K562 (cell line): ENCODE measurements around the gene EIF4G1. TPM values are rescaled to one million over a fixed set of nuclear protein-coding genes. Genes with fewer than 3 reads are reported as not detected.

ENCODE experiments used
- ATAC-seq: fragments of 200-7000 bp; cut with Tn5 transposase; 3 replicates; pipeline ENCODE4 v1.9.1; 2020; ENCODE audit warnings: moderate library complexity
- BruUV-seq: library from RNA; stranded (reverse); fragments of 400-500 nt; replicated peaks from 2 replicates; lab custom pipeline; 2021; lab: Mats Ljungman, UMichigan
- CTCF ChIA-PET: fragments of 300-600 bp; formaldehyde crosslinking; extraction: SDS; loops from one replicate; lab custom pipeline; 2021; ENCODE audit warnings: low intra/inter-chr PET ratio; lab: Yijun Ruan, JAX
- POLR2A ChIA-PET: fragments of 300-600, 350-650 bp; sonication (Branson Sonifier 250); formaldehyde crosslinking; extraction: SDS; loops from one replicate; lab custom pipeline; 2021; ENCODE audit warnings: antibody characterized with exemption, inconsistent platforms; lab: Yijun Ruan, JAX
- DNase-seq, 4 experiments: peaks; one replicate each; pipeline versions ENCODE4 v3.0.0 to v3.0.0-alpha.2; 2011 to 2018; ENCODE audit warnings: low spot score in 3 of 4, mixed read lengths in 3 of 4; ENCODE audit errors: extremely low read depth in 1 of 4
- FAIRE-seq: peaks from 2 replicates; lab custom pipeline; 2011; peaks lifted over from hg19 to GRCh38; lab: Jason Lieb, UNC
- H2AFZ ChIP-seq: 2 replicates; pipeline ENCODE4 v1.6.0; 2011; ENCODE audit warnings: low read depth, low read length, control low read depth, inconsistent platforms
- H3K27ac ChIP-seq: fragments of 200-600 bp; 3 replicates; pipeline ENCODE4 v1.8.0; 2011; ENCODE audit warnings: low read depth, mild to moderate bottlenecking, control low read depth, inconsistent platforms, low read length, moderate library complexity, mixed read lengths; ENCODE audit errors: extremely low read depth
- H3K27me3 ChIP-seq, 2 experiments: fragments of 300-600 bp in 1 of 2; 2 replicates in 1 of 2; 3 replicates in 1 of 2; pipeline versions ENCODE4 v1.6.0 to v1.8.0; 2011; ENCODE audit warnings: inconsistent platforms in 2 of 2, low read length in 2 of 2, mild to moderate bottlenecking in 1 of 2, mixed read lengths in 1 of 2, moderate library complexity in 1 of 2; ENCODE audit not compliant: control insufficient read depth in 2 of 2, insufficient read depth in 2 of 2
- H3K36me3 ChIP-seq: fragments of 300-600 bp; 3 replicates; pipeline ENCODE4 v1.8.0; 2011; ENCODE audit warnings: mild to moderate bottlenecking, low read length, inconsistent platforms; ENCODE audit not compliant: control insufficient read depth, insufficient read depth
- H3K4me1 ChIP-seq, 2 experiments: fragments of 200-600 bp in 1 of 2; replicated peaks in 1 of 2; 2 replicates in 1 of 2; 3 replicates in 1 of 2; pipeline versions ENCODE4 v1.5.1 to v1.8.0; 2011; ENCODE audit warnings: inconsistent platforms in 2 of 2, low read length in 2 of 2, mild to moderate bottlenecking in 1 of 2, mixed read lengths in 1 of 2, moderate library complexity in 1 of 2; ENCODE audit not compliant: control insufficient read depth in 2 of 2, insufficient read depth in 2 of 2
- H3K4me2 ChIP-seq: 2 replicates; pipeline ENCODE4 v1.6.1; 2011; ENCODE audit warnings: low read length, control low read depth, inconsistent platforms, mixed read lengths; ENCODE audit not compliant: insufficient read depth
- H3K4me3 ChIP-seq: fragments of 200-600 bp; sonication (generic), shearing (Covaris generic); 2 replicates; pipeline ENCODE4 v1.5.1; 2016; ENCODE audit warnings: control low read depth, inconsistent platforms
- H3K79me2 ChIP-seq: fragments of 200-600 bp; 3 replicates; pipeline ENCODE4 v1.8.0; 2011; ENCODE audit warnings: low read length, inconsistent platforms; ENCODE audit not compliant: control insufficient read depth, insufficient read depth
- H3K9ac ChIP-seq, 2 experiments: 2 replicates each; pipeline versions ENCODE4 v1.6.0 to v1.6.1; 2011; ENCODE audit warnings: low read depth in 2 of 2, low read length in 2 of 2, control low read depth in 1 of 2, inconsistent platforms in 1 of 2, mild to moderate bottlenecking in 1 of 2, mixed read lengths in 1 of 2; ENCODE audit not compliant: insufficient read depth in 1 of 2
- H3K9me1 ChIP-seq: one replicate; pipeline ENCODE4 v1.6.0; 2011; ENCODE audit warnings: inconsistent platforms, mild to moderate bottlenecking, low read length, moderate library complexity; ENCODE audit not compliant: control insufficient read depth, insufficient read depth
- H3K9me3 ChIP-seq: replicated peaks from 2 replicates; pipeline ENCODE4 v1.5.1; 2011; ENCODE audit warnings: low read depth, low read length, inconsistent platforms; ENCODE audit not compliant: control insufficient read depth, insufficient read depth
- H4K20me1 ChIP-seq: replicated peaks from 2 replicates; pipeline ENCODE4 v1.6.1; 2011; ENCODE audit warnings: low read length, inconsistent platforms, mixed read lengths; ENCODE audit not compliant: control insufficient read depth, insufficient read depth
- BDP1 ChIP-seq: IDR thresholded peaks from 3 replicates; pipeline ENCODE4 v1.6.1; 2011; ENCODE audit not compliant: insufficient read length, insufficient read depth
- CBFB ChIP-seq: sonication (generic); formaldehyde crosslinking; IDR thresholded peaks from 2 replicates; pipeline ENCODE4 v1.4.0; 2020; ENCODE audit warnings: mild to moderate bottlenecking, missing genetic modification reagents
- NEUROD1 ChIP-seq: fragments of 150-350 bp; IDR thresholded peaks from 2 replicates; pipeline ENCODE4 v1.6.1; 2014; ENCODE audit warnings: borderline replicate concordance, low read length, low read depth; ENCODE audit not compliant: partially characterized antibody
- POLR2G ChIP-seq: fragments of 200-400 bp; formaldehyde crosslinking; IDR thresholded peaks from 2 replicates; pipeline ENCODE4 v1.6.1; 2017; ENCODE audit warnings: low read depth, mild to moderate bottlenecking, antibody characterized with exemption, low read length, moderate library complexity
- SIX5 ChIP-seq, 2 experiments: IDR thresholded peaks; 2 replicates each; pipeline ENCODE4 v1.6.1; 2011; ENCODE audit warnings: low read length in 2 of 2, borderline replicate concordance in 1 of 2, low read depth in 1 of 2, mild to moderate bottlenecking in 1 of 2, moderate library complexity in 1 of 2; ENCODE audit not compliant: insufficient read depth in 1 of 2
- SMAD4 ChIP-seq: fragments of 250-450 bp; sonication (Bioruptor Pico); conservative IDR thresholded peaks from 2 replicates; pipeline ENCODE4 v1.8.0; 2021; ENCODE audit warnings: inconsistent platforms, mild to moderate bottlenecking, moderate library complexity
- ZNF77 ChIP-seq: fragments of 250-450 bp; sonication (Bioruptor Pico); IDR thresholded peaks from 2 replicates; pipeline ENCODE4 v1.5.0; 2020
- ZNF785 ChIP-seq: fragments of 250-450 bp; sonication (Bioruptor Pico); IDR thresholded peaks from 2 replicates; pipeline ENCODE4 v1.4.0; 2020; ENCODE audit warnings: mild to moderate bottlenecking
- WGBS: fragments of 100-300 bp; shearing (Covaris generic); methylation state at CpG from one replicate; pipeline ENCODE4 v1.1.6; 2016; ENCODE audit warnings: low coverage, mixed read lengths; ENCODE audit not compliant: insufficient coverage; ENCODE audit errors: missing lambda C conversion rate; 5-methylcytosine and 5-hydroxymethylcytosine counted together
- in situ Hi-C: fragments of 300-500 bp; cut with MboI; formaldehyde crosslinking; loops from 4 replicates; pipeline ENCODE4 v1.15.0; 2018; ENCODE audit warnings: inconsistent platforms, mixed read lengths
- intact Hi-C: fragments of 100-400 bp; cut with micrococcal nuclease; formaldehyde crosslinking; loops from 2 replicates; pipeline ENCODE4 v1.14.2; 2022
- polyA plus RNA-seq, 8 experiments: library from polyadenylated mRNA; depleted of rRNA in 4 of 8; stranded (reverse) in 5 of 8; unstranded in 3 of 8; fragments of >200 nt; fragmentation: Nextera tagmentation in 2 of 8; fragmentation: Illumina TruSeq in 1 of 8; extraction: Ambion mirVana in 2 of 8; extraction: Trizol in 1 of 8; gene quantifications; 2 replicates each; pipeline versions ENCODE4 v1.2.1 to v1.2.3, GENCODE V29; 2011 to 2014; ENCODE audit warnings: inconsistent platforms in 1 of 8, missing spikeins in 1 of 8
- total RNA-seq, 7 experiments: library from RNA; depleted of rRNA in 6 of 7; stranded (reverse); fragments of >200 nt in 6 of 7; fragmentation: Illumina TruSeq in 2 of 7; extraction: Trizol in 2 of 7; gene quantifications; 2 replicates each; pipeline versions ENCODE4 v1.2.1 to v1.2.3, GENCODE V29; 2011 to 2021; ENCODE audit warnings: low replicate concordance in 1 of 7
- TF ChIP-seq, protein P1 (sequence below): sonication (generic); formaldehyde crosslinking; IDR thresholded peaks from 2 replicates; pipeline ENCODE4 v1.8.1; 2023; ENCODE audit warnings: mild to moderate bottlenecking, missing genetic modification reagents
- TF ChIP-seq, protein P2 (sequence below): sonication (generic); formaldehyde crosslinking; IDR thresholded peaks from 2 replicates; pipeline ENCODE4 v1.8.1; 2023; ENCODE audit warnings: missing genetic modification reagents, mild to moderate bottlenecking, borderline replicate concordance

The EIF4G1 gene
- total and polyA plus RNA-seq, 9 of the 15 experiments (the other 6 are each of a cell fraction or from before 2014, with no cell fraction given), result 4.6 to 505 (median 155) TPM

- no peak for TF ChIP-seq SMAD4 (CRISPR knock-in tag)
- TF ChIP-seq POLR2G, result peak; percentile 93
- TF ChIP-seq, protein P1, sequence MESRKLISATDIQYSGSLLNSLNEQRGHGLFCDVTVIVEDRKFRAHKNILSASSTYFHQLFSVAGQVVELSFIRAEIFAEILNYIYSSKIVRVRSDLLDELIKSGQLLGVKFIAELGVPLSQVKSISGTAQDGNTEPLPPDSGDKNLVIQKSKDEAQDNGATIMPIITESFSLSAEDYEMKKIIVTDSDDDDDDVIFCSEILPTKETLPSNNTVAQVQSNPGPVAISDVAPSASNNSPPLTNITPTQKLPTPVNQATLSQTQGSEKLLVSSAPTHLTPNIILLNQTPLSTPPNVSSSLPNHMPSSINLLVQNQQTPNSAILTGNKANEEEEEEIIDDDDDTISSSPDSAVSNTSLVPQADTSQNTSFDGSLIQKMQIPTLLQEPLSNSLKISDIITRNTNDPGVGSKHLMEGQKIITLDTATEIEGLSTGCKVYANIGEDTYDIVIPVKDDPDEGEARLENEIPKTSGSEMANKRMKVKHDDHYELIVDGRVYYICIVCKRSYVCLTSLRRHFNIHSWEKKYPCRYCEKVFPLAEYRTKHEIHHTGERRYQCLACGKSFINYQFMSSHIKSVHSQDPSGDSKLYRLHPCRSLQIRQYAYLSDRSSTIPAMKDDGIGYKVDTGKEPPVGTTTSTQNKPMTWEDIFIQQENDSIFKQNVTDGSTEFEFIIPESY (CRISPR knock-in tag), result no peak
- TF ChIP-seq ZNF77, result no peak
These were observed 21.5 kb downstream of the EIF4G1 start (continued) for GRCh38 chr3:184335661-184336546.

GRCh38 chr3:184336547-184337398 lies 22.4 kb downstream of the EIF4G1 start:
- intact Hi-C loops, result no loop called here
- peak overlapping the region; percentile 78; the same call in 1 of the 2 replicates for H2AFZ ChIP-seq
- no TSS peak for BruUV-seq
- DNase-seq, result peak in 1 of 4 experiments; percentile 44
- H3K4me3 ChIP-seq, result peak overlapping the region; percentile 62
- peak overlapping the region; percentile 80 for H3K4me2 ChIP-seq
- peak; percentile 92 for FAIRE-seq
- H3K9ac ChIP-seq, result peak overlapping the region; percentile 70 to 98
- peaks cover 40% of the 10 kb centered on the region for H3K36me3 ChIP-seq
- H3K9me1 ChIP-seq, result peaks cover 11% of the 10 kb centered on the region
- CTCF ChIA-PET, result no interaction called here
- peak overlapping the region; percentile 83 for H3K27ac ChIP-seq
- WGBS, result 36% methylated on average over 17 of the region's 17 CpGs
- ATAC-seq, result peak; percentile 2; the same call in 1 of the 3 replicates
- peaks cover 16% of the 10 kb centered on the region for H3K79me2 ChIP-seq
- POLR2A ChIA-PET, result interaction anchor here (0.6 to 1.9 kb wide), 6 partner anchors 9 to 130 kb away, joined by 3 to 8 read pairs (median 4); no protein-coding TSS in a partner anchor
- H3K9me3 ChIP-seq, result no peaks in the 10 kb centered on the region
- H4K20me1 ChIP-seq, result peaks cover 24% of the 10 kb centered on the region
- H3K27me3 ChIP-seq, result no peaks in the 10 kb centered on the region
- H3K4me1 ChIP-seq, result peaks cover 49 to 62% of the 10 kb centered on the region in 2 experiments
- in situ Hi-C loops, result no loop called here
- TF ChIP-seq NEUROD1, result no peak
- no peak for TF ChIP-seq ZNF785 (CRISPR knock-in tag)
- TF ChIP-seq SIX5 (IDR thresholded peaks at IDR 0.05; ENCODE audit: borderline replicate concordance in 1 of 2, insufficient read depth in 1 of 2, low read depth in 1 of 2, low read length in 2 of 2), result peak in 1 of 2 experiments; percentile 40; a peak in 2 of 4 replicates
- peak; percentile 41; the same call in 1 of the 2 replicates for TF ChIP-seq CBFB (CRISPR knock-in tag)
- TF ChIP-seq BDP1, result no peak
- TF ChIP-seq, protein P2, sequence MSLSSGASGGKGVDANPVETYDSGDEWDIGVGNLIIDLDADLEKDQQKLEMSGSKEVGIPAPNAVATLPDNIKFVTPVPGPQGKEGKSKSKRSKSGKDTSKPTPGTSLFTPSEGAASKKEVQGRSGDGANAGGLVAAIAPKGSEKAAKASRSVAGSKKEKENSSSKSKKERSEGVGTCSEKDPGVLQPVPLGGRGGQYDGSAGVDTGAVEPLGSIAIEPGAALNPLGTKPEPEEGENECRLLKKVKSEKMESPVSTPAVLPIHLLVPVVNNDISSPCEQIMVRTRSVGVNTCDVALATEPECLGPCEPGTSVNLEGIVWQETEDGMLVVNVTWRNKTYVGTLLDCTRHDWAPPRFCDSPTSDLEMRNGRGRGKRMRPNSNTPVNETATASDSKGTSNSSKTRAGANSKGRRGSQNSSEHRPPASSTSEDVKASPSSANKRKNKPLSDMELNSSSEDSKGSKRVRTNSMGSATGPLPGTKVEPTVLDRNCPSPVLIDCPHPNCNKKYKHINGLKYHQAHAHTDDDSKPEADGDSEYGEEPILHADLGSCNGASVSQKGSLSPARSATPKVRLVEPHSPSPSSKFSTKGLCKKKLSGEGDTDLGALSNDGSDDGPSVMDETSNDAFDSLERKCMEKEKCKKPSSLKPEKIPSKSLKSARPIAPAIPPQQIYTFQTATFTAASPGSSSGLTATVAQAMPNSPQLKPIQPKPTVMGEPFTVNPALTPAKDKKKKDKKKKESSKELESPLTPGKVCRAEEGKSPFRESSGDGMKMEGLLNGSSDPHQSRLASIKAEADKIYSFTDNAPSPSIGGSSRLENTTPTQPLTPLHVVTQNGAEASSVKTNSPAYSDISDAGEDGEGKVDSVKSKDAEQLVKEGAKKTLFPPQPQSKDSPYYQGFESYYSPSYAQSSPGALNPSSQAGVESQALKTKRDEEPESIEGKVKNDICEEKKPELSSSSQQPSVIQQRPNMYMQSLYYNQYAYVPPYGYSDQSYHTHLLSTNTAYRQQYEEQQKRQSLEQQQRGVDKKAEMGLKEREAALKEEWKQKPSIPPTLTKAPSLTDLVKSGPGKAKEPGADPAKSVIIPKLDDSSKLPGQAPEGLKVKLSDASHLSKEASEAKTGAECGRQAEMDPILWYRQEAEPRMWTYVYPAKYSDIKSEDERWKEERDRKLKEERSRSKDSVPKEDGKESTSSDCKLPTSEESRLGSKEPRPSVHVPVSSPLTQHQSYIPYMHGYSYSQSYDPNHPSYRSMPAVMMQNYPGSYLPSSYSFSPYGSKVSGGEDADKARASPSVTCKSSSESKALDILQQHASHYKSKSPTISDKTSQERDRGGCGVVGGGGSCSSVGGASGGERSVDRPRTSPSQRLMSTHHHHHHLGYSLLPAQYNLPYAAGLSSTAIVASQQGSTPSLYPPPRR (CRISPR knock-in tag), result no peak
